GM18511 (cell line): ENCODE measurements around the gene PATJ.
"Not testable (repeated sequence)": the region's sequence is repeated elsewhere in the genome, so short reads cannot be mapped to it uniquely, and the experiment has no call there.

Experiments used
- ATAC-seq: cut with Tn5 transposase; IDR thresholded peaks from one replicate; pipeline ENCODE4 v1.9.1; 2021; ENCODE audit warnings: mild to moderate bottlenecking, moderate library complexity; ENCODE audit not compliant: unreplicated experiment

The PATJ gene

GRCh38 chr1:62194651-62195544, 452.6 kb downstream of the PATJ start, which contains the start of gene L1TD1:
L1TD1 (plus strand) TSS chr1:62194849; CDS start chr1:62206629, 11,780 bp downstream.
- ATAC-seq: no peak

DNA sequence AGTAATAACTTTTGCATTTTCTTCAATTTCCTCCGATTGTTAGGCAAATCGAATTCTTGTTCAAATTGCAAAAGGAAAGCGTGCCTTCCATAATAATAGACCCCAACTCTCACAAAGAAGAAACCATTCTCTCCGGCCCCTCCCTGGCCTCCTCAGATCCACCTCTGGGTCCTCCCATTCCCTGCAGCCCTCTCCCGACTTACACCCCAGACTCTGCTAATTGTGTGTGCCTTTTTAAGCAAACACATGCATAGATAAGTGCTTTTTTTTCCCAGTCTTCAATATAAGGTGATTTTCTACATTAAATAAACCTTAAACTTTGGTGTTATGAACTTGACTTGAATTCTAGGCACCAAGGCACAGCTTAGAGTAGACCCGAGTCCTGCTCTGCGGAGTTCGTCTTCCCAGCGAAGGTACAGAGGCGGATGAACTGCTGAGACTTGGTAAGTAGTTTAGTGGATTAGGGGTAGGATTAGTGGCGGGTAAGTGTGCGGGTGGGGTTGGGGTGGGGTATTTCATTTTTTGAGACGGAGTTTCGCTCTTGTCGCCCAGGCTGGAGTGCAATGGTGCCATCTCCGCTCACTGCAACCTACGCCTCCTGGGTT, 453.9 kb downstream of the PATJ start:
- ATAC-seq: no peak

DNA sequence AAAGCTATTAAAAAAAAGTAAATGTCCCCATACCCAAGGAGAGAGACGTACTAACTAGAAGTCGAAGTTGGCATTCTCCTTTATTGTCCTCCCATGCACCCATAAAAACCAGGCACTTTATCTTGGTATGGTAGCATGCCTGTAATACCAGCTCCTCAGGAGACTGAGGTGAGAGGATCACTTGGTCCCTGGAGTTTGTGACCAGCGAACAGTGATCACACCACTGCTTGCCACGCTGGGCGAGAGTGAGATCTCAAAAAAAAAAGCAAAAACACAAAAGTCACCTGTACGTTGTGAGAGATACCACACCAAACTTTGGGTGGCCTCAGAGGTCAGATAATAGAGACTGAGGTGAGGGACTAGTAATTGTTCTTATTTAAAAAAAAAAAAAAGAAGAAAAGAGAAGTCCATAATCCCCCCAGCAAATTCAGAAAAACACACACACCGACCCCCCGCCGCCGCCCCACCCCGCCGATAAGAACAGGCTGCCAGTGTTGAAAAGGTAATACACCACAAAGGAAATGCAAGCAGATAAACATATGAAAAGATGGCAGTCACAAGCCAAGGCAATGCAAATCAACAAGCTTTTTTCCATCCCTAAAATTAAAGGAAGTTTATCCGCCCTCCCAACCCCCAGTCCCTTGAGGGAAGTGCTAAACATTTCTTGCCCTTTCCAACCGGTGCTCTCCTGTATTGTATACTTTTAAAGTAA, 455.9 kb downstream of the PATJ start:
- no peak for ATAC-seq

DNA sequence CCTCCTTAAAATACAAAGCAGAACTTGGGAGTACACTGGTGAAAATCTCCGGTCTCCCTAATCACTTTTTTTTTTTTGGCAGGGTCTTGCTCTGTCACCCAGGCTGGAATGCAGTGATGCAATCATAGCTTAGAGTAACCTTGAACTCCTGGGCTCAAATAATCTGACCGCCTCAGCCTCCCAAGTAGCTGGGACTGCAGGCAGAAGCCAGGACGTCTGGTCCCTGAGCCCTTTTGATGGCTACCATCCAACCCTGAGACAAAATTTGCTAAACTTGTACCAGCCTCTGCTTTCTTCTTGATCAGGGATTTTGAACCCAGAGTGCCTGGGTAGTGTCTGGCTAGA, 456.5 kb downstream of the PATJ start:
- no peak for ATAC-seq

- no peak for ATAC-seq
These were observed 464.9 kb downstream of the PATJ start for GRCh38 chr1:62207187-62207586.

- ATAC-seq: no peak
These were observed 465.8 kb downstream of the PATJ start for GRCh38 chr1:62208087-62208486.

DNA sequence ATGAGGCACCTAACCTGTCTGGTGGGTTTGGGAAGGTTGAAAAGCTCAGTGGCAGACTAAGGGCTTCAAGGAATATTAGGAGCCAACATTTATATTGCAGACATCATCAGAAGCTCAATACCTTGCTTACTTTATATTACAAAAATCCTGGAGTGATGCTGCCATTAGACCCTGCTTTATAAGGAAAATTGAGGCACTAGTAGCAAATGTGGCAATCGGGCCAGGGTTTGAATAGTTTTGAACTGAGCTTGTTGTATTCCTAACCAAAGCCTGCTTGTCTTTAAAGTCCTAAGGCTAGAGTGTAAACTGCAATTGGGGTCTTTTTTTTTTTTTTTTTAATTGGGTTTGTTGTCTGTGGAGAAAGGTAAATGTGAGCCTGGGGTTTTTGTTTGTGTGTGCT, 466.7 kb downstream of the PATJ start:
- no peak for ATAC-seq

- no peak for ATAC-seq
These were observed 467.8 kb downstream of the PATJ start for GRCh38 chr1:62209931-62210595.

DNA sequence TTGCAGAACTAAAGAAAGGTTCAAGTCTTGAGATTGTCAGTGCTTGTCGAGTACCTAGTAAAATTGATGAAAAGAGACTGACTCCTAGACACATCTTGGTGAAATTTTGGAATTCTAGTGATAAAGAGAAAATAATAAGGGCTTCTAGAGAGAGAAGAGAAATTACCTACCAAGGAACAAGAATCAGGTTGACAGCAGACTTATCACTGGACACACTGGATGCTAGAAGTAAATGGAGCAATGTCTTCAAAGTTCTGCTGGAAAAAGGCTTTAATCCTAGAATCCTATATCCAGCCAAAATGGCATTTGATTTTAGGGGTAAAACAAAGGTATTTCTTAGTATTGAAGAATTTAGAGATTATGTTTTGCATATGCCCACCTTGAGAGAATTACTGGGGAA, 468.7 kb downstream of the PATJ start:
- ATAC-seq: no peak

GRCh38 chr1:62212411-62212810, 470.1 kb downstream of the PATJ start:
- no peak for ATAC-seq

DNA sequence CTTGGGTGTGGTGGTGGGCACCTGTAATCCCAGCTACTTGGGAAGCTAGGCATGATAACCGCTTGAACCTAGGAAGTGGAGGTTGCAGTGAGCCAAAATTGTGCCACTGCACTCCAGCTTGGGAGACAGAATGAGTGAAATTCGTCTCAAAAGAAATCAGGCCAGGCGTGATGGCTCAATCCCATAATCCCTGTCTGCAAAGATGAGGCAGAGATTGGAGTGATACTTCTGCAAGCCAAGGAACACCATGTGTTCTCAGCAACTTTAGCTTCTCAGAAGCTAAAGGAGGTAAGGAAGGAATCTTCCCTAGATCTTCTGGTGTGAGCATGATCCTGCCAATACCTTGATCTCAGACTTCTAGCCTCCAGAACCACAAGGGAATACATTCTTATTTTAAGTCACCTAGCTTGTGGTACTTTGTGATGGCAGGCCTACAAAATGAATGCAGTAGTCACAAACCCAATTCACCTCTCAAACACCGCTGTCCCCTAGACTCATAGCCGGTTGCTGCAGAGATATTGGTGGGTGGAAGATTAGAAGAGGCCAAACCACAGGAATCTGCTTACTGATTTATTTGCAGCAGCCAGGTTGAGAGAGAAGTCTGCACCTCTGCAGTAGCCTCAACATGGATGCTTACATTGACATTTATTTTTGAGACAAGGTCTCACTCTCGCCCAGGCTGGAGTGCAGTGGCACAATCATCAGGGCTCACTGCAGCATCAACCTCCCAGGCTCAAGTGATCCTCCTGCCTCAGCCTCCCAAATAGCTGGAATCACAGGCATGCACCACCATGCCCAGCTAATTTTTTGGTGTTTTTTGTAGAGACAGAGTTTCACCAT, 471.0 kb downstream of the PATJ start:
- no peak for ATAC-seq

GRCh38 chr1:62218604-62219003, 476.3 kb downstream of the PATJ start:
- ATAC-seq: no peak

GRCh38 chr1:62220456-62220855, 478.2 kb downstream of the PATJ start:
- not testable (repeated sequence) for ATAC-seq

GRCh38 chr1:62221171-62221570, 478.9 kb downstream of the PATJ start:
- no peak for ATAC-seq

GRCh38 chr1:62222321-62222720, 480.0 kb downstream of the PATJ start:
- no peak for ATAC-seq

- ATAC-seq: no peak
These were observed 481.9 kb downstream of the PATJ start for GRCh38 chr1:62224182-62224581.

DNA sequence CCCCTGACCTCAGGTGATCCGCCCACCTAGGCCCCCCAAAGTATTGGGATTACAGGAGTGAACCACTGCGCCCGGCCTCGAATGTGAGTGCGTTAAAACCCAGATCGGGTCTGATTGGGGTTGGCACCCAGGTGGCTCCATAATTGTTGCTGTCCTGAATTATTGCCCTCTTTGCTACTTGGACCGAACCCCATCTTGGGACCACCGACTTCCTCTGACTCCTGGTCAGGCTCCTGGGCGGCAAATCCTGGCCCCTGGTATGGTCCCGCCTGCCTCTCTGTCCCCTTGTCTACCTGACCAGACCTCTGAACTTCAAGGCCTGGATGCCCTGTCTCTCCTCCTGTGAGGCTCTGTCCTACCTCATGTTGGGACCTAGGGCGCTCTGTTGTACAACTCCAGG, 485.2 kb downstream of the PATJ start:
- no peak for ATAC-seq
